ENCODE results near the gene IFNL3.

- TF ChIP-seq PAX5 (IDR thresholded peaks at IDR 0.05; ENCODE audit: insufficient read depth, low read length, severe bottlenecking), result no peak
- TF ChIP-seq SPI1 (IDR thresholded peaks at IDR 0.05; ENCODE audit: low read depth, low read length), result no peak
- TF ChIP-seq POLR2A (IDR thresholded peaks at IDR 0.05; ENCODE audit: low read depth, low read length), result no peak
- TF ChIP-seq POLR2AphosphoS5 (IDR thresholded peaks at IDR 0.05; ENCODE audit: low read depth, low read length), result no peak
Measured at GRCh38 chr19:39237200-39238184, 7.3 kb downstream of the IFNL3 start.

Measured in GM12891 (cell line).